ENCODE results near the gene TMEM39B. TPM values are rescaled to one million over a fixed set of nuclear protein-coding genes. Genes with fewer than 3 reads are reported as not detected.

Gene TMEM39B
- total RNA-seq, 4 donors from 2014 or later = 0.88 to 22.4 (median 3.6) TPM

DNA sequence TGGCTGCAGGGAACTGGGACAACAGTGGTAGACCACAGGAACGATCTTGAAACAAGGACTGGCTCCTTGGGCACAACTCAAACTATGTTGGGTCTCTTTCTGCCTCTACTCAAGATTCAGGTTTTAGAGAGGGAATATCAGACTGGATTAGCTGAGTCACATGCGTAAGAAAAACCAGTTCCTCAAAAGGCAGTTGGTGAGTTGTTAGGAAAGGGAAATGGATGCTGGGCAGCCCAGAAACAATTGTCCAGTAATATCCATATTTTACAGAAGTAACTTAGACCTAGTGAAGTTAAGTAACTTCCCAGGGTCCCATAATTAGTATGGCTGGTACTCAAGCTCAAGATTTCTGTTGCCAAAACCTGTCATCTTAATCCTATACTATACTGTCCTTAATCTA, 27.0 kb upstream of the TMEM39B start:
- intact Hi-C loops (cut with DNase I; ENCODE audit: low total_unique reads) = no loop called here
- DNase-seq = no peak
- Histone ChIP-seq H3K4me1 (no peaks in the 10 kb centered on the region), H3K4me3 (no peak overlapping the region), H3K27me3 (no peaks in the 10 kb centered on the region), H3K36me3 (no peaks in the 10 kb centered on the region), H3K27ac (no peak overlapping the region), H3K9me3 (no peaks in the 10 kb centered on the region)
- TF ChIP-seq POLR2A (IDR thresholded peaks at IDR 0.05) = no peak
- TF ChIP-seq, protein P1, sequence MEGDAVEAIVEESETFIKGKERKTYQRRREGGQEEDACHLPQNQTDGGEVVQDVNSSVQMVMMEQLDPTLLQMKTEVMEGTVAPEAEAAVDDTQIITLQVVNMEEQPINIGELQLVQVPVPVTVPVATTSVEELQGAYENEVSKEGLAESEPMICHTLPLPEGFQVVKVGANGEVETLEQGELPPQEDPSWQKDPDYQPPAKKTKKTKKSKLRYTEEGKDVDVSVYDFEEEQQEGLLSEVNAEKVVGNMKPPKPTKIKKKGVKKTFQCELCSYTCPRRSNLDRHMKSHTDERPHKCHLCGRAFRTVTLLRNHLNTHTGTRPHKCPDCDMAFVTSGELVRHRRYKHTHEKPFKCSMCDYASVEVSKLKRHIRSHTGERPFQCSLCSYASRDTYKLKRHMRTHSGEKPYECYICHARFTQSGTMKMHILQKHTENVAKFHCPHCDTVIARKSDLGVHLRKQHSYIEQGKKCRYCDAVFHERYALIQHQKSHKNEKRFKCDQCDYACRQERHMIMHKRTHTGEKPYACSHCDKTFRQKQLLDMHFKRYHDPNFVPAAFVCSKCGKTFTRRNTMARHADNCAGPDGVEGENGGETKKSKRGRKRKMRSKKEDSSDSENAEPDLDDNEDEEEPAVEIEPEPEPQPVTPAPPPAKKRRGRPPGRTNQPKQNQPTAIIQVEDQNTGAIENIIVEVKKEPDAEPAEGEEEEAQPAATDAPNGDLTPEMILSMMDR (IDR thresholded peaks at IDR 0.05) = no peak

DNA sequence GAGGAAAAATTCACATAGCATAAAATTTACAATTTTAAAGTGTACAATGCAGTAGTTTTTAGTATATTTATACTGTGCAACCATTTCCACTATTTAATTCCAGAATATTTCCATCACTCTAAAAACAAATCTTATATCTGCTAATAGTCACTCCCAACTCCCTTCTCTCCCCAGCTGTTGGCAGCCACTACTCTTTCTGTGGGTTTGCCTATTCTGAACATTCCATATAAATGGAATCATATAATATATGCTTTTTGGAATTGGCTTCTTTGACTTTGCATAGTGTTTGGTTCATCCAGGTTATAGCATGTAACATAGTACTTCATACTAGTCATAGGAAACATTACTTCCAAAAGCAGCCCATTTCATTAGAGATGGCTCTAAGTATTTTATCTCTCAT, 25.0 kb upstream of the TMEM39B start:
- Histone ChIP-seq H3K9me3 (no peaks in the 10 kb centered on the region), H3K36me3 (no peaks in the 10 kb centered on the region), H3K4me3 (no peak overlapping the region), H3K27ac (no peak overlapping the region), H3K27me3 (no peaks in the 10 kb centered on the region), H3K4me1 (no peaks in the 10 kb centered on the region)
- DNase-seq = no peak
- intact Hi-C loops (cut with DNase I; ENCODE audit: low total_unique reads) = no loop called here
- TF ChIP-seq, protein P1 (IDR thresholded peaks at IDR 0.05) = no peak
- no peak for TF ChIP-seq POLR2A (IDR thresholded peaks at IDR 0.05)

DNA sequence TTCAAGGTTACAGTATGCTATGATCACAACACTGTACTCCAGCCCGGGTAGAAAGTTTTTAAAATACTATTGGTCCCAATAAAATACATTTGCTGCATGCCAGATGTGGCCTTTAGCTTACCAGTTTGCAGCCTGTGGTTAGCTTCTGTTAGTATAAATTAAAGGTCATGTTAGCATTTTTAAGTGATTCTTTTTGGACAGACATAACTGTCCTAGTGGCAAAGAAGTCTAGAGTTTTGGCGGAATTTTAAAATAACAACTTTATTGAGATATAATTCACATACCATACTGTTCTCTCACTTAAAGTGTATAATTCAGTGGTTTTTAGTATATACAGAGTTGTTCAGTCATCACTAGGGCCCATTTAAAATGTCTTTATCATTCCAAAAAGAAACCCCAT, 24.3 kb upstream of the TMEM39B start:
- intact Hi-C loops (cut with DNase I; ENCODE audit: low total_unique reads) = no loop called here

DNA sequence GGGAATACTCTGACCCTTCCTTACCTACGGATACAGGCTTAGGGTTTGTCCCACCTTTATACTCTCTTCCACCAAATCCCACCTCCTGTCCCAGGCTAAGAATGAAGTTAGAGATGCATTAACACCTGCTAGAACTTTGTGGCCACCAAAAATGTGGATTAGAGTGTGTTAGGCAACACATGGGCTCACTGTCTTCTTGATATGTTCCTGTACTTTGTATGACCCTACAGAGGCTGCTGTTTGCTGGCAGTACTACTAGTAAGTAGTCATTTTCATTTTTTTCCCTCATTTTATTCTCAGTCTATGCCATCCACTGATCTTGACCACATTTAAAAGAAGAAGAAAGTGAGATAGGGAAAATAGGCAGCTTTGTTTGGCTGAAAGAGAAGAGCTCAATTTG, 21.0 kb upstream of the TMEM39B start:
- no peaks in the 10 kb centered on the region for H3K4me1 ChIP-seq
- no peak for TF ChIP-seq POLR2A (IDR thresholded peaks at IDR 0.05)
- TF ChIP-seq, protein P1 (IDR thresholded peaks at IDR 0.05) = no peak
- intact Hi-C loops (cut with DNase I; ENCODE audit: low total_unique reads) = no loop called here
- H3K4me3 ChIP-seq = no peak overlapping the region
- DNase-seq = no peak
- H3K9me3 ChIP-seq = no peaks in the 10 kb centered on the region
- no peaks in the 10 kb centered on the region for H3K27me3 ChIP-seq
- H3K36me3 ChIP-seq = no peaks in the 10 kb centered on the region
- no peak overlapping the region for H3K27ac ChIP-seq

More for the DNA sequence above, 24.3 kb upstream of the TMEM39B start:
- DNase-seq = no peak
- H3K36me3 ChIP-seq = no peaks in the 10 kb centered on the region
- H3K4me3 ChIP-seq = no peak overlapping the region
- H3K27ac ChIP-seq = no peak overlapping the region
- H3K27me3 ChIP-seq = no peaks in the 10 kb centered on the region
- TF ChIP-seq POLR2A (IDR thresholded peaks at IDR 0.05) = no peak
- TF ChIP-seq, protein P1 (IDR thresholded peaks at IDR 0.05) = no peak
- no peaks in the 10 kb centered on the region for H3K9me3 ChIP-seq
- no peaks in the 10 kb centered on the region for H3K4me1 ChIP-seq

DNA sequence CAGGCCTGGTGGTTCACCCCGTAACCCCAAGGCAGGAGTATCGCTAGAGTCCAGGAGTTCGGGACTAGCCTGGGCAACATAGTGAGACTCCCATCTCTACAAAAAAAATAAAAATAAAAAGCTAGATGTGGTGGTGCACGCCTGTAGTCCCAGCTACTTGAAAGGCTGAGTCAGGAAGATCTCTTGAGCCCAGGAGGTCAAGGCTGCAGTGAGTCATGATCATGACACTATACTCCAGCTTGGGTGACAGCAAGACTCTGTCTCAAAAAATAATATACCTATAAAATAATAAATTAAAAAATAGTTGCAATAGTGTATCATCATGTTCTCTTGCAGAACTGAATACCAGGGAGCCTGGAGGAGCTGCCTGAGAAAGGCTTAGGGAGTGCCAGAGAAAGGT, 19.9 kb upstream of the TMEM39B start:
- H3K9me3 ChIP-seq = no peaks in the 10 kb centered on the region
- H3K4me1 ChIP-seq = no peaks in the 10 kb centered on the region
- H3K4me3 ChIP-seq = no peak overlapping the region
- no peak for DNase-seq
- H3K36me3 ChIP-seq = no peaks in the 10 kb centered on the region
- H3K27ac ChIP-seq = no peak overlapping the region
- intact Hi-C loops (cut with DNase I; ENCODE audit: low total_unique reads) = no loop called here
- no peaks in the 10 kb centered on the region for H3K27me3 ChIP-seq
- no peak for TF ChIP-seq POLR2A (IDR thresholded peaks at IDR 0.05)
- TF ChIP-seq, protein P1 (IDR thresholded peaks at IDR 0.05) = no peak

Measured in uterus (tissue), 4 donors.